Naive thymus-derived CD4-positive, alpha-beta T cell (primary cell): Measurements from ENCODE around the gene SLC29A4. TPM values are rescaled to one million over a fixed set of nuclear protein-coding genes. Genes with fewer than 3 reads are reported as not detected.
"Not testable (repeated sequence)": the region's sequence is repeated elsewhere in the genome, so short reads cannot be mapped to it uniquely, and the experiment has no call there.

ENCODE experiments used
- ATAC-seq: fragments of 150-1000 bp; cut with Tn5 transposase; 2 replicates; pipeline ENCODE4 v1.10.0; 2021; ENCODE audit warnings: mild to moderate bottlenecking, moderate library complexity
- CTCF ChIA-PET: fragments of 350-600 bp; sonication (Branson Sonifier 250); formaldehyde crosslinking; loops from one replicate; lab custom pipeline; 2021; ENCODE audit warnings: antibody characterized with exemption; lab: Charles Lee
- POLR2A ChIA-PET: fragments of 350-600 bp; sonication (Branson Sonifier 250); formaldehyde crosslinking; loops from one replicate; lab custom pipeline; 2021; ENCODE audit warnings: antibody characterized with exemption, inconsistent platforms; lab: Charles Lee
- DNase-seq, 9 donors: peaks; one replicate each; pipeline versions ENCODE4 v3.0.0 to v3.0.0-alpha.2; 2020 to 2022; ENCODE audit warnings: mixed read lengths in 1 of 9
- H3K27ac ChIP-seq: one replicate; pipeline ENCODE4 v1.7.0; 2013; ENCODE audit warnings: mild to moderate bottlenecking, low read depth, low read length, moderate library complexity
- H3K27me3 ChIP-seq, 2 donors: one replicate each; pipeline ENCODE4 v1.7.0; 2013; ENCODE audit warnings: low read length in 2 of 2, mild to moderate bottlenecking in 2 of 2, moderate library complexity in 2 of 2; ENCODE audit not compliant: control insufficient read depth in 2 of 2, insufficient read depth in 2 of 2
- H3K36me3 ChIP-seq, 3 experiments: 1 replicate in 2 of 3; 2 replicates in 1 of 3; pipeline ENCODE4 v1.7.0; 2013; ENCODE audit warnings: low read length in 3 of 3, mild to moderate bottlenecking in 3 of 3, moderate library complexity in 1 of 3; ENCODE audit not compliant: insufficient read depth in 3 of 3, control insufficient read depth in 2 of 3
- H3K4me1 ChIP-seq, 2 donors: one replicate each; pipeline ENCODE4 v1.7.0; 2013; ENCODE audit warnings: low read length in 2 of 2, mild to moderate bottlenecking in 2 of 2, moderate library complexity in 1 of 2; ENCODE audit not compliant: control insufficient read depth in 2 of 2, insufficient read depth in 2 of 2
- H3K4me3 ChIP-seq: 2 replicates; pipeline ENCODE4 v1.7.0; 2013; ENCODE audit warnings: mild to moderate bottlenecking, low read length
- H3K9me3 ChIP-seq, 3 experiments: 1 replicate in 2 of 3; 2 replicates in 1 of 3; pipeline ENCODE4 v1.7.0; 2013; ENCODE audit warnings: low read length in 3 of 3; ENCODE audit not compliant: control insufficient read depth in 2 of 3
- H3K27ac Mint-ChIP-seq, 9 donors: one replicate each; pipeline ENCODE4 v1.8.0; 2020 to 2022; ENCODE audit warnings: mixed read lengths in 9 of 9, mild to moderate bottlenecking in 8 of 9, moderate library complexity in 5 of 9, inconsistent platforms in 2 of 9
- H3K27me3 Mint-ChIP-seq, 5 donors: one replicate each; pipeline ENCODE4 v1.8.0; 2021 to 2022; ENCODE audit warnings: mixed read lengths in 5 of 5, mild to moderate bottlenecking in 1 of 5
- H3K36me3 Mint-ChIP-seq, 5 donors: one replicate each; pipeline ENCODE4 v1.8.0; 2020 to 2022; ENCODE audit warnings: mixed read lengths in 5 of 5, mild to moderate bottlenecking in 3 of 5, inconsistent platforms in 1 of 5
- H3K4me1 Mint-ChIP-seq, 7 donors: one replicate each; pipeline ENCODE4 v1.8.0; 2020 to 2022; ENCODE audit warnings: mixed read lengths in 7 of 7, mild to moderate bottlenecking in 3 of 7, inconsistent platforms in 1 of 7
- H3K4me3 Mint-ChIP-seq, 10 donors: one replicate each; pipeline ENCODE4 v1.8.0; 2020 to 2022; ENCODE audit warnings: mild to moderate bottlenecking in 10 of 10, mixed read lengths in 10 of 10, moderate library complexity in 6 of 10, inconsistent platforms in 2 of 10
- H3K9me3 Mint-ChIP-seq, 11 donors: one replicate each; pipeline ENCODE4 v1.8.0; 2020 to 2022; ENCODE audit warnings: mixed read lengths in 11 of 11, mild to moderate bottlenecking in 4 of 11, inconsistent platforms in 1 of 11, moderate library complexity in 1 of 11
- intact Hi-C, 2 donors: fragments of 100-400 bp; cut with micrococcal nuclease; formaldehyde crosslinking; loops; one replicate each; pipeline ENCODE4 v1.15.1; 2023
- polyA plus RNA-seq, 2 donors: library from polyadenylated mRNA; unstranded; fragments of 300-500 nt; fragmentation: Illumina TruSeq; gene quantifications; one replicate each; pipeline ENCODE4 v1.2.3, GENCODE V29; 2021
- total RNA-seq, 6 experiments: library from RNA in 5 of 6; stranded (reverse) in 5 of 6; gene quantifications; 1 replicate in 5 of 6; 2 replicates in 1 of 6; pipeline ENCODE4 v1.2.3 and lab custom pipeline; 2021 to 2026

Gene SLC29A4
- total and polyA plus RNA-seq, 7 experiments from 2014 or later = 0.11 to 1.3 (median 0.35) TPM; not detected in 1

- Histone ChIP-seq H3K36me3 (no peaks in the 10 kb centered on the region), H3K4me3 (no peak overlapping the region), H3K9me3 (peaks cover 0 to 2% (median 0%) of the 10 kb centered on the region in 3 experiments), H3K27ac (no peak overlapping the region), H3K4me1 (no peaks in the 10 kb centered on the region), H3K27me3 (no peaks in the 10 kb centered on the region)
- POLR2A ChIA-PET = no interaction called here
- Mint-ChIP-seq H3K4me1 (no peaks in the 10 kb centered on the region), H3K9me3 (no peaks in the 10 kb centered on the region), H3K27ac (no peak overlapping the region), H3K27me3 (peaks cover 0 to 4% (median 0%) of the 10 kb centered on the region in 5 donors), H3K4me3 (no peak overlapping the region), H3K36me3 (no peaks in the 10 kb centered on the region)
- intact Hi-C loops = no loop called here
- ATAC-seq = no peak
- CTCF ChIA-PET = no interaction called here
- DNase-seq = no peak
Measured at GRCh38 chr7:5274441-5274840, 8.3 kb upstream of the SLC29A4 start.

- H3K9me3 Mint-ChIP-seq, H3K9me3 ChIP-seq, H3K4me3 ChIP-seq, DNase-seq, H3K27ac Mint-ChIP-seq, H3K4me1 Mint-ChIP-seq, intact Hi-C loops, H3K36me3 Mint-ChIP-seq, H3K27me3 Mint-ChIP-seq, H3K36me3 ChIP-seq, H3K27ac ChIP-seq, ATAC-seq, POLR2A ChIA-PET, H3K4me1 ChIP-seq, CTCF ChIA-PET, H3K27me3 ChIP-seq, H3K4me3 Mint-ChIP-seq: not testable (repeated sequence)
Measured at GRCh38 chr7:5274985-5275431, 7.7 kb upstream of the SLC29A4 start.

GRCh38 chr7:5275510-5275909 lies 7.2 kb upstream of the SLC29A4 start:
- H3K27ac ChIP-seq, intact Hi-C loops, H3K27me3 ChIP-seq, CTCF ChIA-PET, H3K36me3 Mint-ChIP-seq, H3K4me3 ChIP-seq, DNase-seq, H3K4me1 Mint-ChIP-seq, H3K9me3 Mint-ChIP-seq, H3K27me3 Mint-ChIP-seq, H3K36me3 ChIP-seq, H3K27ac Mint-ChIP-seq, H3K9me3 ChIP-seq, H3K4me1 ChIP-seq, H3K4me3 Mint-ChIP-seq, ATAC-seq, POLR2A ChIA-PET: not testable (repeated sequence)

GRCh38 chr7:5276123-5276522 lies 6.6 kb upstream of the SLC29A4 start:
- H3K36me3 ChIP-seq, H3K4me3 Mint-ChIP-seq, H3K4me1 ChIP-seq, intact Hi-C loops, DNase-seq, H3K36me3 Mint-ChIP-seq, H3K27ac Mint-ChIP-seq, H3K9me3 Mint-ChIP-seq, H3K27me3 ChIP-seq, CTCF ChIA-PET, H3K4me1 Mint-ChIP-seq, H3K4me3 ChIP-seq, H3K9me3 ChIP-seq, H3K27ac ChIP-seq, POLR2A ChIA-PET, ATAC-seq: not testable (repeated sequence)
- peaks cover 0 to 12% (median 0%) of the 10 kb centered on the region in 5 donors for H3K27me3 Mint-ChIP-seq

GRCh38 chr7:5276611-5277010 lies 6.1 kb upstream of the SLC29A4 start:
- H3K9me3 Mint-ChIP-seq = no peaks in the 10 kb centered on the region
- no peaks in the 10 kb centered on the region for H3K4me1 Mint-ChIP-seq
- no peaks in the 10 kb centered on the region for H3K36me3 Mint-ChIP-seq
- H3K4me3 Mint-ChIP-seq = no peak overlapping the region
- DNase-seq (no peak), ATAC-seq (no peak)
- Histone ChIP-seq H3K9me3 (peaks cover 0 to 2% (median 0%) of the 10 kb centered on the region in 3 experiments), H3K27ac (no peak overlapping the region), H3K36me3 (no peaks in the 10 kb centered on the region), H3K27me3 (no peaks in the 10 kb centered on the region), H3K4me1 (no peaks in the 10 kb centered on the region), H3K4me3 (no peak overlapping the region)
- ChIA-PET POLR2A (no interaction called here), CTCF (no interaction called here)
- intact Hi-C loops = no loop called here
- H3K27ac Mint-ChIP-seq = no peak overlapping the region
- H3K27me3 Mint-ChIP-seq = peaks cover 0 to 15% (median 4%) of the 10 kb centered on the region in 5 donors

- H3K9me3 ChIP-seq = peaks cover 0 to 2% (median 0%) of the 10 kb centered on the region in 3 experiments
- no peaks in the 10 kb centered on the region for H3K36me3 ChIP-seq
- Mint-ChIP-seq H3K9me3 (no peaks in the 10 kb centered on the region), H3K36me3 (no peaks in the 10 kb centered on the region), H3K27ac (peak overlapping the region in 2 of 9 donors; percentile 51 to 67), H3K27me3 (peaks cover 0 to 22% (median 5%) of the 10 kb centered on the region in 5 donors), H3K4me3 (no peak overlapping the region), H3K4me1 (peaks cover 0 to 2% (median 0%) of the 10 kb centered on the region in 7 donors)
- ATAC-seq (no peak), DNase-seq (no peak)
- no peaks in the 10 kb centered on the region for H3K4me1 ChIP-seq
- ChIA-PET CTCF (no interaction called here), POLR2A (no interaction called here)
- intact Hi-C loops = no loop called here
- no peak overlapping the region for H3K27ac ChIP-seq
- no peaks in the 10 kb centered on the region for H3K27me3 ChIP-seq
- H3K4me3 ChIP-seq = no peak overlapping the region
Measured at GRCh38 chr7:5278766-5279165, 4.0 kb upstream of the SLC29A4 start.

- H3K9me3 ChIP-seq = peaks cover 0 to 2% (median 0%) of the 10 kb centered on the region in 3 experiments
- Mint-ChIP-seq H3K27me3 (peaks cover 5 to 28% (median 5%) of the 10 kb centered on the region in 5 donors), H3K36me3 (no peaks in the 10 kb centered on the region), H3K27ac (no peak overlapping the region), H3K9me3 (no peaks in the 10 kb centered on the region), H3K4me1 (peaks cover 0 to 2% (median 0%) of the 10 kb centered on the region in 7 donors), H3K4me3 (no peak overlapping the region)
- intact Hi-C loops = no loop called here
- H3K36me3 ChIP-seq = no peaks in the 10 kb centered on the region
- ChIA-PET CTCF (no interaction called here), POLR2A (no interaction called here)
- H3K27ac ChIP-seq = no peak overlapping the region
- no peaks in the 10 kb centered on the region for H3K4me1 ChIP-seq
- ATAC-seq = no peak
- no peak overlapping the region for H3K4me3 ChIP-seq
- H3K27me3 ChIP-seq = no peaks in the 10 kb centered on the region
- no peak for DNase-seq
Measured at GRCh38 chr7:5279734-5280133, 3.0 kb upstream of the SLC29A4 start.
